ENCODE data around the gene VAV2.

DNA sequence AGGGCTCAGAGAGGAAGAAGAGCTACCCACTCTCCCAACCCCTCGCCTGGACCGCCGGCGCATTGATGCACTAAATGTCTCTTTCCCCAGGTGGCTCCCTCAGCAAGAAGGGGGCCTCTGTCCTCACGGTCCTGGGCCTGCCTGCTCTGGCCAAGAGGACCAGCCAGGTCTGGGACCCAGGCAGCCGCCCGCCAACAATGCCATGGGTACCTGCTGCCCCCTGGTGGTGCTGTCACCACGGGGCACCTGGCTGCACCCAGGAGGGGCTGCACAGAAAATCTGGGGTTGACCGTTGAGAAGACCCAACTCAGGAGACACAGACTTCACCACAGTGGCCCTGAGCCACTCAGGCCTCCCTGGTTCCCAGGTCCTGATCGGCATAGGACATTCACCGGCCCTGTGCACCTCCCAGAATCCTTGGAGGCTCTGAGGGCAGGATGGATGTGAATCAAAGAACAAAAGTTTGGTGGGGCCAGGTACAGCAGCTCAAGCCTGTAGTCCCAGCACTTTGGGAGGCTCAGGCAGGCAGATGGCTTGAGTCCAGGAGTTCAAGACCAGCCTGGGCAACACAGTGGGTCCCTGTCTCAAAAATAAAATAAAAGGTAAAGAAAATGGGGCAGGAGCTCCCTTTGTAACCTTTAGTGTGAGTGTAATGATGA is 2.4 kb upstream of the VAV2 start:
- TF ChIP-seq, protein P1, sequence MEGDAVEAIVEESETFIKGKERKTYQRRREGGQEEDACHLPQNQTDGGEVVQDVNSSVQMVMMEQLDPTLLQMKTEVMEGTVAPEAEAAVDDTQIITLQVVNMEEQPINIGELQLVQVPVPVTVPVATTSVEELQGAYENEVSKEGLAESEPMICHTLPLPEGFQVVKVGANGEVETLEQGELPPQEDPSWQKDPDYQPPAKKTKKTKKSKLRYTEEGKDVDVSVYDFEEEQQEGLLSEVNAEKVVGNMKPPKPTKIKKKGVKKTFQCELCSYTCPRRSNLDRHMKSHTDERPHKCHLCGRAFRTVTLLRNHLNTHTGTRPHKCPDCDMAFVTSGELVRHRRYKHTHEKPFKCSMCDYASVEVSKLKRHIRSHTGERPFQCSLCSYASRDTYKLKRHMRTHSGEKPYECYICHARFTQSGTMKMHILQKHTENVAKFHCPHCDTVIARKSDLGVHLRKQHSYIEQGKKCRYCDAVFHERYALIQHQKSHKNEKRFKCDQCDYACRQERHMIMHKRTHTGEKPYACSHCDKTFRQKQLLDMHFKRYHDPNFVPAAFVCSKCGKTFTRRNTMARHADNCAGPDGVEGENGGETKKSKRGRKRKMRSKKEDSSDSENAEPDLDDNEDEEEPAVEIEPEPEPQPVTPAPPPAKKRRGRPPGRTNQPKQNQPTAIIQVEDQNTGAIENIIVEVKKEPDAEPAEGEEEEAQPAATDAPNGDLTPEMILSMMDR (IDR thresholded peaks at IDR 0.05): peak; percentile 93
- no peak for TF ChIP-seq SIN3A (IDR thresholded peaks at IDR 0.05; ENCODE audit: borderline replicate concordance, insufficient read depth, low read depth, low read length)
- no peak for TF ChIP-seq POLR2AphosphoS5 (IDR thresholded peaks at IDR 0.05; ENCODE audit: low read depth, low read length)
- TF ChIP-seq, protein P2, sequence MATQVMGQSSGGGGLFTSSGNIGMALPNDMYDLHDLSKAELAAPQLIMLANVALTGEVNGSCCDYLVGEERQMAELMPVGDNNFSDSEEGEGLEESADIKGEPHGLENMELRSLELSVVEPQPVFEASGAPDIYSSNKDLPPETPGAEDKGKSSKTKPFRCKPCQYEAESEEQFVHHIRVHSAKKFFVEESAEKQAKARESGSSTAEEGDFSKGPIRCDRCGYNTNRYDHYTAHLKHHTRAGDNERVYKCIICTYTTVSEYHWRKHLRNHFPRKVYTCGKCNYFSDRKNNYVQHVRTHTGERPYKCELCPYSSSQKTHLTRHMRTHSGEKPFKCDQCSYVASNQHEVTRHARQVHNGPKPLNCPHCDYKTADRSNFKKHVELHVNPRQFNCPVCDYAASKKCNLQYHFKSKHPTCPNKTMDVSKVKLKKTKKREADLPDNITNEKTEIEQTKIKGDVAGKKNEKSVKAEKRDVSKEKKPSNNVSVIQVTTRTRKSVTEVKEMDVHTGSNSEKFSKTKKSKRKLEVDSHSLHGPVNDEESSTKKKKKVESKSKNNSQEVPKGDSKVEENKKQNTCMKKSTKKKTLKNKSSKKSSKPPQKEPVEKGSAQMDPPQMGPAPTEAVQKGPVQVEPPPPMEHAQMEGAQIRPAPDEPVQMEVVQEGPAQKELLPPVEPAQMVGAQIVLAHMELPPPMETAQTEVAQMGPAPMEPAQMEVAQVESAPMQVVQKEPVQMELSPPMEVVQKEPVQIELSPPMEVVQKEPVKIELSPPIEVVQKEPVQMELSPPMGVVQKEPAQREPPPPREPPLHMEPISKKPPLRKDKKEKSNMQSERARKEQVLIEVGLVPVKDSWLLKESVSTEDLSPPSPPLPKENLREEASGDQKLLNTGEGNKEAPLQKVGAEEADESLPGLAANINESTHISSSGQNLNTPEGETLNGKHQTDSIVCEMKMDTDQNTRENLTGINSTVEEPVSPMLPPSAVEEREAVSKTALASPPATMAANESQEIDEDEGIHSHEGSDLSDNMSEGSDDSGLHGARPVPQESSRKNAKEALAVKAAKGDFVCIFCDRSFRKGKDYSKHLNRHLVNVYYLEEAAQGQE (IDR thresholded peaks at IDR 0.05; ENCODE audit: insufficient read depth in 1 of 2, low read depth in 2 of 2, low read length in 1 of 2): no peak
- no peak for TF ChIP-seq TCF7L2 (IDR thresholded peaks at IDR 0.05; ENCODE audit: low read depth, low read length)
